ENCODE results near the gene KCNQ2.

DNA sequence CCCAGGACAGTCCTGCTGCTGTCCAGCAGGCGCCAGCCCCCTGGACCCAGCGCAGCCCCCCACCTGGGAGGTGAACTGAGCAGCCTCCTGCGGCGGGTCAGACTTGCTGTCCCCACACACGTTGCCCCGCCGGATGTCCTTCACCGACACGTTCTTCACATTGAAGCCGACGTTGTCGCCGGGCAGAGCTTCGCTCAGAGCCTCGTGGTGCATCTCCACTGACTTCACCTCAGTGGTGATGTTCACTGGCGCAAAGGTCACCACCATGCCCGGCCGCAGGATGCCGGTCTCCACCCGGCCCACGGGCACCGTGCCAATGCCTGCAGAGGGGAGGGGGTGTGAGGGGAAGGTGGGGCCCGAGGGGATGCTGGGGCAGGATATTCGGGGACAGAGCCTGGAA lies 18.0 kb upstream of the KCNQ2 start:
- no peak for TF ChIP-seq CTCF (IDR thresholded peaks at IDR 0.05; ENCODE audit: low read depth, low read length, missing input control)
- no peak for TF ChIP-seq HNF4G (IDR thresholded peaks at IDR 0.05)
- TF ChIP-seq JUND (IDR thresholded peaks at IDR 0.05) = no peak
- no peak for TF ChIP-seq ZBTB33 (IDR thresholded peaks at IDR 0.05)
